ENCODE results near the gene ALDH1B1.

DNA sequence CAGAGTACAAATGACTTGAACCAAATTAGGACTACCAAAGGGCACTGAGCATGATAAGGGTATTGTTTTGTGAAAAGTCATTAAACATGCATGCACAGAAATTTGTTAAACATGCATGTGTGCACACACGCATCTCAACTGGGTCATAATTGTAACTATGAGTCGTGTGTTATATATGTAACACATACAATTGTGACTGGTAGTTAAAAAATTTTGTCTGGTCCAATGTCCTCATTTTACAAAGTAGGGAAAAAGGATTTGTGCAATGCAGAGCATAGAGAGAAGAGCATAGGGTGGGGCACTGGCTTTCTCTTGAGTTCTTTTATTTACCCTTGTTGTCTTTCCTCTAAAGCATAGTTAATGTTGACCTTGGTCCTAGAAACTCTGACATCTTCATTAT lies 51.1 kb downstream of the ALDH1B1 start:
- no peak for TF ChIP-seq POLR2A (IDR thresholded peaks at IDR 0.05)
- TF ChIP-seq, protein P1, sequence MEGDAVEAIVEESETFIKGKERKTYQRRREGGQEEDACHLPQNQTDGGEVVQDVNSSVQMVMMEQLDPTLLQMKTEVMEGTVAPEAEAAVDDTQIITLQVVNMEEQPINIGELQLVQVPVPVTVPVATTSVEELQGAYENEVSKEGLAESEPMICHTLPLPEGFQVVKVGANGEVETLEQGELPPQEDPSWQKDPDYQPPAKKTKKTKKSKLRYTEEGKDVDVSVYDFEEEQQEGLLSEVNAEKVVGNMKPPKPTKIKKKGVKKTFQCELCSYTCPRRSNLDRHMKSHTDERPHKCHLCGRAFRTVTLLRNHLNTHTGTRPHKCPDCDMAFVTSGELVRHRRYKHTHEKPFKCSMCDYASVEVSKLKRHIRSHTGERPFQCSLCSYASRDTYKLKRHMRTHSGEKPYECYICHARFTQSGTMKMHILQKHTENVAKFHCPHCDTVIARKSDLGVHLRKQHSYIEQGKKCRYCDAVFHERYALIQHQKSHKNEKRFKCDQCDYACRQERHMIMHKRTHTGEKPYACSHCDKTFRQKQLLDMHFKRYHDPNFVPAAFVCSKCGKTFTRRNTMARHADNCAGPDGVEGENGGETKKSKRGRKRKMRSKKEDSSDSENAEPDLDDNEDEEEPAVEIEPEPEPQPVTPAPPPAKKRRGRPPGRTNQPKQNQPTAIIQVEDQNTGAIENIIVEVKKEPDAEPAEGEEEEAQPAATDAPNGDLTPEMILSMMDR (IDR thresholded peaks at IDR 0.05) = no peak

All from suprapubic skin (tissue), 3 donors.